ENCODE data around the gene KPNB1.

- no peak for TF ChIP-seq CTCF (IDR thresholded peaks at IDR 0.05)
- no peak for TF ChIP-seq POLR2A (IDR thresholded peaks at IDR 0.05)
These were observed 75.9 kb downstream of the KPNB1 start for GRCh38 chr17:47725446-47726111.

Measured in thyroid gland (tissue), 4 donors.